ENCODE data around the gene SALL1.

- TF ChIP-seq CTCF (conservative IDR thresholded peaks at IDR 0.05; ENCODE audit: low read depth, low read length) (no peak), EZH2 (IDR thresholded peaks at IDR 0.05; ENCODE audit: low read length, unreplicated experiment) (no peak), EZH2phosphoT487 (IDR thresholded peaks at IDR 0.05; ENCODE audit: borderline replicate concordance, low read length) (no peak)
Observed at GRCh38 chr16:51131619-51132018, 19.5 kb downstream of the SALL1 start.

Data from PC-3 (cell line).